ENCODE measurements around the gene FARS2.

Gene FARS2

GRCh38 chr6:5217356-5217755, 44.0 kb upstream of the FARS2 start:
- TF ChIP-seq CTCF (IDR thresholded peaks at IDR 0.05), result no peak
- DNase-seq, result no peak
- Mint-ChIP-seq H3K4me1 (peaks cover 55% of the 10 kb centered on the region), H3K27ac (no peak overlapping the region), H3K36me3 (ENCODE audit: low read depth) (peaks cover 15% of the 10 kb centered on the region), H3K27me3 (ENCODE audit: low read depth, poor library complexity) (peaks cover 2% of the 10 kb centered on the region), H3K4me3 (no peak overlapping the region), H3K9me3 (no peaks in the 10 kb centered on the region)

GRCh38 chr6:5219011-5219691, 42.2 kb upstream of the FARS2 start:
- peaks cover 37% of the 10 kb centered on the region for H3K4me1 Mint-ChIP-seq
- H3K27me3 Mint-ChIP-seq (ENCODE audit: low read depth, poor library complexity), result peaks cover 2% of the 10 kb centered on the region
- no peak for TF ChIP-seq CTCF (IDR thresholded peaks at IDR 0.05)
- H3K4me3 Mint-ChIP-seq, result no peak overlapping the region
- H3K9me3 Mint-ChIP-seq, result no peaks in the 10 kb centered on the region
- no peak for DNase-seq
- no peak overlapping the region for H3K27ac Mint-ChIP-seq
- H3K36me3 Mint-ChIP-seq (ENCODE audit: low read depth), result peaks cover 21% of the 10 kb centered on the region

GRCh38 chr6:5220443-5220842, 40.9 kb upstream of the FARS2 start:
- Mint-ChIP-seq H3K36me3 (ENCODE audit: low read depth) (peaks cover 21% of the 10 kb centered on the region), H3K27ac (no peak overlapping the region), H3K4me1 (peaks cover 24% of the 10 kb centered on the region), H3K27me3 (ENCODE audit: low read depth, poor library complexity) (peaks cover 2% of the 10 kb centered on the region), H3K9me3 (no peaks in the 10 kb centered on the region), H3K4me3 (no peak overlapping the region)
- TF ChIP-seq CTCF (IDR thresholded peaks at IDR 0.05), result no peak
- no peak for DNase-seq

DNA sequence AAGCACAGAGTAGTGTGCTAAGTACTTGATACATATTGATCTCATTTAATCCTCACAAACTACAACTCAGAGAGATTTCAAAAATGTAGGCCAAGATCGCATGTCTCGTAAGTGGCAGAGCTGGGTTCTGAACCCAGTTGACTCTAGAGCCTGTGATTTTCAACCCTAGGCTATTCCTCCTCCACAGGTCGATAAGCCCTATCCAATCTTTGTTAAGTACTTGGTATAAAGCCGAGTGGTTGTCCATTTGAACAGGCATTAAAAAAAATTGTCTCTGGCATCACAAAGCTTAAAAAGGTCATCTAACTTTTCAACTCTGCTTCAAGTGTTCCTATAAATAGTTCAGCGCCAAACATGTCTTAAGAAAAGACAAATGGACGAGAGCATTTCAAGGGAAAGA, 38.0 kb upstream of the FARS2 start:
- no peaks in the 10 kb centered on the region for H3K9me3 Mint-ChIP-seq
- TF ChIP-seq CTCF (IDR thresholded peaks at IDR 0.05), result no peak
- no peak for DNase-seq
- H3K27me3 Mint-ChIP-seq (ENCODE audit: low read depth, poor library complexity), result peaks cover 6% of the 10 kb centered on the region
- peaks cover 3% of the 10 kb centered on the region for H3K4me1 Mint-ChIP-seq
- H3K4me3 Mint-ChIP-seq, result no peak overlapping the region
- H3K27ac Mint-ChIP-seq, result peak overlapping the region; percentile 5
- peaks cover 32% of the 10 kb centered on the region for H3K36me3 Mint-ChIP-seq (ENCODE audit: low read depth)

DNA sequence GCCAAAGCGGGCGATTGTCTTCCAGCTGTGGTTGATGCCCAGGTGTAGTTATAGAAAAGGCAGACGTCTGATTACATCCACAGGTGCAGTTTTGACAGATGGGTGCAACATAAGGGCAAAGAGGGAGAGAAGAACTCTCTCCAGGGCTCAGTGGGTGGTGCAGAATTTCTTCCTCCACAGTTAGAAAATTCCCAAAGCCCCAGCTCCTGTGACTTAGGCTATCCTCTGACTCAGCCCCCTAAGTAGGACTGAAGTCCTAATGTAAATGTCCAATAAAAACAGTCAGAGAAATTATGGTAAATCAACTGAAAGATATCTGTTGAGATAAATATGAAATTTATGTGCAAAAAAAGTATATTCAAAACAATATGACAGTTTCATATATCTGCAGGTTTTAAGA, 32.0 kb upstream of the FARS2 start:
- Mint-ChIP-seq H3K27ac (no peak overlapping the region), H3K4me1 (peaks cover 4% of the 10 kb centered on the region), H3K4me3 (no peak overlapping the region), H3K36me3 (ENCODE audit: low read depth) (peaks cover 11% of the 10 kb centered on the region), H3K9me3 (no peaks in the 10 kb centered on the region), H3K27me3 (ENCODE audit: low read depth, poor library complexity) (peaks cover 3% of the 10 kb centered on the region)
- DNase-seq, result no peak
- TF ChIP-seq CTCF (IDR thresholded peaks at IDR 0.05), result no peak

DNA sequence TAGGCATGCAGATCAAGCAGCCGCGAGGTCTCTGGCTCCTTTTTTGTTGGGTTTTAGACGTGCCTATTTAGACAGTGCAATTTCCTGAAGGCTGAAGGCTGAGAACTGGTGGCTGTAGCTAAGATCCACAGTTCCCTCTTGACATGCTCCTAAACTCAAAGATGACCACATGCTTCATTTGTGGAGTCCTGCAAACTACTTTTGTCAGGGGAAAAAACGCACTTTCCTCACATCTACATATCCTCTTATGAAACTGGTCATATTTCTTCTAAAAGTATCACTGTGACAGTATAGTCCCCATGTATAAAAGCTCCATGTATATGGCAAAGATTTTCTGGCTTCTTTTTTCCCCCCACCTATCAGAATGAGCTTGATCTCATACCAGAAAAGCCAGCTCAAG, 31.2 kb upstream of the FARS2 start:
- Mint-ChIP-seq H3K36me3 (ENCODE audit: low read depth) (peaks cover 11% of the 10 kb centered on the region), H3K9me3 (no peaks in the 10 kb centered on the region), H3K4me1 (peaks cover 4% of the 10 kb centered on the region), H3K27me3 (ENCODE audit: low read depth, poor library complexity) (peaks cover 3% of the 10 kb centered on the region), H3K27ac (no peak overlapping the region), H3K4me3 (no peak overlapping the region)
- TF ChIP-seq CTCF (IDR thresholded peaks at IDR 0.05), result no peak
- no peak for DNase-seq
